IMR-90 (cell line): ENCODE results near the gene UBAC1. TPM values are rescaled to one million over a fixed set of nuclear protein-coding genes. Genes with fewer than 3 reads are reported as not detected.

Source experiments
- ATAC-seq: fragments of 200-7000 bp; cut with Tn5 transposase; 2 replicates; pipeline ENCODE4 v1.9.1; 2020; ENCODE audit warnings: low read depth, mild to moderate bottlenecking, moderate library complexity
- BruUV-seq: library from RNA; stranded (reverse); fragments of 400-500 nt; replicated peaks from 2 replicates; lab custom pipeline; 2021; lab: Mats Ljungman, UMichigan
- CTCF ChIA-PET: fragments of 300-600 bp; formaldehyde crosslinking; extraction: SDS; loops from one replicate; lab custom pipeline; 2021; ENCODE audit warnings: antibody characterized with exemption; lab: Yijun Ruan, JAX
- POLR2A ChIA-PET: fragments of 300-600 bp; sonication (Branson Sonifier 250); formaldehyde crosslinking; loops from one replicate; lab custom pipeline; 2022; ENCODE audit warnings: antibody characterized with exemption; ENCODE audit not compliant: unreplicated experiment; lab: Charles Lee
- DNase-seq: peaks from one replicate; pipeline ENCODE4 v3.0.0; 2013
- H2AFZ ChIP-seq: replicated peaks from 2 replicates; pipeline ENCODE3; 2013; ENCODE audit warnings: low read length, mild to moderate bottlenecking; ENCODE audit not compliant: poor library complexity
- H2AK5ac ChIP-seq: 2 replicates; pipeline ENCODE4 v1.6.1; 2013; ENCODE audit warnings: low read depth, low read length, inconsistent platforms
- H2AK9ac ChIP-seq: replicated peaks from 2 replicates; pipeline ENCODE3; 2013; ENCODE audit warnings: mild to moderate bottlenecking, low read depth, low read length, moderate library complexity; ENCODE audit not compliant: poor library complexity
- H2BK120ac ChIP-seq: 2 replicates; pipeline ENCODE4 v1.6.1; 2013; ENCODE audit warnings: low read depth, low read length, inconsistent platforms
- H2BK15ac ChIP-seq: 3 replicates; pipeline ENCODE4 v1.6.1; 2013; ENCODE audit warnings: low read depth, low read length, inconsistent platforms
- H2BK20ac ChIP-seq: 2 replicates; pipeline ENCODE4 v1.6.1; 2013; ENCODE audit warnings: low read depth, mild to moderate bottlenecking, inconsistent platforms, low read length, moderate library complexity
- H2BK5ac ChIP-seq: 2 replicates; pipeline ENCODE4 v1.6.1; 2013; ENCODE audit warnings: mild to moderate bottlenecking, low read depth, low read length, inconsistent platforms; ENCODE audit not compliant: poor library complexity, severe bottlenecking
- H3K14ac ChIP-seq: replicated peaks from 2 replicates; pipeline ENCODE4 v1.6.1; 2013; ENCODE audit warnings: low read depth, low read length, inconsistent platforms
- H3K18ac ChIP-seq: 2 replicates; pipeline ENCODE4 v1.6.1; 2013; ENCODE audit warnings: low read depth, low read length, control low read depth
- H3K23ac ChIP-seq: 2 replicates; pipeline ENCODE4 v1.6.1; 2013; ENCODE audit warnings: low read depth, low read length, inconsistent platforms
- H3K27ac ChIP-seq: 2 replicates; pipeline ENCODE4 v1.5.1; 2013; ENCODE audit warnings: mild to moderate bottlenecking, control low read depth, low read length; ENCODE audit not compliant: insufficient read depth
- H3K27me3 ChIP-seq: 2 replicates; pipeline ENCODE4 v1.6.1; 2013; ENCODE audit warnings: low read length; ENCODE audit not compliant: control insufficient read depth, insufficient read depth
- H3K36me3 ChIP-seq: 2 replicates; pipeline ENCODE4 v1.6.1; 2013; ENCODE audit warnings: low read length, mixed read lengths; ENCODE audit not compliant: control insufficient read depth, insufficient read depth
- H3K4ac ChIP-seq: 2 replicates; pipeline ENCODE4 v1.6.1; 2013; ENCODE audit warnings: low read depth, low read length, inconsistent platforms
- H3K4me1 ChIP-seq: 2 replicates; pipeline ENCODE4 v1.6.1; 2013; ENCODE audit warnings: low read length, mixed read lengths; ENCODE audit not compliant: control insufficient read depth, insufficient read depth
- H3K4me2 ChIP-seq: 2 replicates; pipeline ENCODE4 v1.6.1; 2013; ENCODE audit warnings: low read depth, mild to moderate bottlenecking, control low read depth, low read length, moderate library complexity
- H3K4me3 ChIP-seq: 2 replicates; pipeline ENCODE4 v1.5.1; 2013; ENCODE audit warnings: low read depth, mild to moderate bottlenecking, control low read depth, low read length, moderate library complexity; ENCODE audit not compliant: insufficient read depth
- H3K56ac ChIP-seq: 2 replicates; pipeline ENCODE4 v1.6.1; 2013; ENCODE audit warnings: low read length, inconsistent platforms; ENCODE audit not compliant: insufficient read depth; ENCODE audit errors: extremely low read depth
- H3K79me1 ChIP-seq, 2 experiments: 2 replicates each; pipeline ENCODE4 v1.6.1; 2013; ENCODE audit warnings: low read length in 2 of 2, inconsistent platforms in 1 of 2, low read depth in 1 of 2
- H3K9ac ChIP-seq: 2 replicates; pipeline ENCODE4 v1.6.1; 2013; ENCODE audit warnings: low read depth, low read length, control low read depth
- H3K9me1 ChIP-seq: 2 replicates; pipeline ENCODE4 v1.6.1; 2013; ENCODE audit warnings: low read length, inconsistent platforms; ENCODE audit not compliant: insufficient read depth
- H3K9me3 ChIP-seq: 2 replicates; pipeline ENCODE4 v1.6.1; 2013; ENCODE audit warnings: low read length; ENCODE audit not compliant: control insufficient read depth, insufficient read depth
- H4K20me1 ChIP-seq: 2 replicates; pipeline ENCODE4 v1.6.1; 2013; ENCODE audit warnings: low read length, inconsistent platforms; ENCODE audit not compliant: insufficient read depth
- H4K5ac ChIP-seq: 2 replicates; pipeline ENCODE4 v1.6.1; 2013; ENCODE audit warnings: mild to moderate bottlenecking, low read depth, low read length, control low read depth
- H4K8ac ChIP-seq, 2 experiments: 2 replicates each; pipeline ENCODE4 v1.6.1; 2013; ENCODE audit warnings: low read depth in 2 of 2, low read length in 2 of 2, control low read depth in 1 of 2, inconsistent platforms in 1 of 2
- H4K91ac ChIP-seq: 2 replicates; pipeline ENCODE4 v1.6.1; 2013; ENCODE audit warnings: low read depth, low read length, inconsistent platforms; ENCODE audit not compliant: insufficient read depth
- CHD1 ChIP-seq: IDR thresholded peaks from 2 replicates; pipeline ENCODE4 v1.6.1; 2012; ENCODE audit warnings: low read depth, low read length, improper control_type of control experiment
- ELK1 ChIP-seq: fragments of 150-350 bp; IDR thresholded peaks from 2 replicates; pipeline ENCODE4 v1.6.1; 2016; ENCODE audit warnings: low read depth, mild to moderate bottlenecking, low read length, moderate library complexity, borderline replicate concordance
- MXI1 ChIP-seq: IDR thresholded peaks from 2 replicates; pipeline ENCODE4 v1.6.1; 2012; ENCODE audit warnings: low read depth, mild to moderate bottlenecking, low read length, moderate library complexity, borderline replicate concordance
- NFE2L2 ChIP-seq: fragments of 150-350 bp; IDR thresholded peaks from 2 replicates; pipeline ENCODE4 v1.6.1; 2016; ENCODE audit warnings: low read depth, mild to moderate bottlenecking, low read length
- SMC3 ChIP-seq: fragments of 150-350 bp; IDR thresholded peaks from 2 replicates; pipeline ENCODE4 v1.6.1; 2016; ENCODE audit warnings: low read depth, mild to moderate bottlenecking, antibody characterized with exemption, low read length, moderate library complexity
- WGBS, 2 experiments: methylation state at CpG; one replicate each; pipeline versions ENCODE4 v1.1.5 to v1.1.7; 2013; ENCODE audit warnings: missing lambda C conversion rate in 2 of 2; ENCODE audit not compliant: insufficient read length in 1 of 2; ENCODE audit errors: extremely low coverage in 2 of 2; 5-methylcytosine and 5-hydroxymethylcytosine counted together
- dilution Hi-C: fragments of 300-500 bp; cut with HindIII; formaldehyde crosslinking; loops from one replicate; pipeline ENCODE4 v1.14.3; 2018; ENCODE audit warnings: low sequenced_read_pairs; ENCODE audit not compliant: unreplicated experiment
- in situ Hi-C: fragments of 300-500 bp; cut with MboI; formaldehyde crosslinking; loops from 3 replicates; pipeline ENCODE4 v1.14.3; 2019; ENCODE audit warnings: low sequenced_read_pairs, inconsistent platforms, mixed read lengths
- intact Hi-C: fragments of 100-400 bp; cut with micrococcal nuclease; formaldehyde crosslinking; loops from 2 replicates; pipeline ENCODE4 v1.10.0; 2022
- polyA plus RNA-seq, 3 experiments: library from polyadenylated mRNA; depleted of rRNA; stranded (reverse); fragments of >200 nt; gene quantifications; 2 replicates each; pipeline ENCODE4 v1.2.3, GENCODE V29; 2012; ENCODE audit warnings: low replicate concordance in 1 of 3
- total RNA-seq: library from RNA; depleted of rRNA; stranded (reverse); fragments of >200 nt; gene quantifications from 2 replicates; pipeline ENCODE4 v1.2.3, GENCODE V29; 2012
- TF ChIP-seq, protein P1 (sequence below): fragments of 150-350 bp; IDR thresholded peaks from 2 replicates; pipeline ENCODE4 v1.6.1; 2017; ENCODE audit warnings: mild to moderate bottlenecking, antibody characterized with exemption, low read length, low read depth

Gene UBAC1
- total and polyA plus RNA-seq, 2 of the 4 experiments (the other 2 are of a cell fraction): 25.3 to 33.9 TPM

- H3K56ac ChIP-seq: no peak overlapping the region
- H3K36me3 ChIP-seq: no peaks in the 10 kb centered on the region
- TF ChIP-seq, protein P1, sequence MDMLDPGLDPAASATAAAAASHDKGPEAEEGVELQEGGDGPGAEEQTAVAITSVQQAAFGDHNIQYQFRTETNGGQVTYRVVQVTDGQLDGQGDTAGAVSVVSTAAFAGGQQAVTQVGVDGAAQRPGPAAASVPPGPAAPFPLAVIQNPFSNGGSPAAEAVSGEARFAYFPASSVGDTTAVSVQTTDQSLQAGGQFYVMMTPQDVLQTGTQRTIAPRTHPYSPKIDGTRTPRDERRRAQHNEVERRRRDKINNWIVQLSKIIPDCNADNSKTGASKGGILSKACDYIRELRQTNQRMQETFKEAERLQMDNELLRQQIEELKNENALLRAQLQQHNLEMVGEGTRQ: no peak
- TF ChIP-seq NFE2L2 (no peak), MXI1 (no peak), SMC3 (no peak), CHD1 (no peak), ELK1 (no peak)
- CTCF ChIA-PET: no interaction called here
- no peak overlapping the region for H3K4me2 ChIP-seq
- no peaks in the 10 kb centered on the region for H3K9me3 ChIP-seq
- no peak overlapping the region for H4K8ac ChIP-seq
- H3K27ac ChIP-seq: no peak overlapping the region
- no peak overlapping the region for H2AK9ac ChIP-seq
- no peak overlapping the region for H2BK20ac ChIP-seq
- H3K9me1 ChIP-seq: no peaks in the 10 kb centered on the region
- H3K4me3 ChIP-seq: no peak overlapping the region
- POLR2A ChIA-PET: no interaction called here
- no peak overlapping the region for H3K18ac ChIP-seq
- in situ Hi-C loops (no loop called here), dilution Hi-C loops (no loop called here), intact Hi-C loops (no loop called here)
- no peak overlapping the region for H4K5ac ChIP-seq
- H2BK15ac ChIP-seq: no peak overlapping the region
- H2BK120ac ChIP-seq: no peak overlapping the region
- peaks cover 8% of the 10 kb centered on the region; the same call in 1 of the 2 replicates for H3K4me1 ChIP-seq
- BruUV-seq: no TSS peak
- H2AFZ ChIP-seq: no peak overlapping the region
- peaks cover 3% of the 10 kb centered on the region; the same call in 1 of the 2 replicates for H4K20me1 ChIP-seq
- DNase-seq (no peak), ATAC-seq (no peak)
- H3K14ac ChIP-seq: no peak overlapping the region
- no peak overlapping the region for H2BK5ac ChIP-seq
- 88% methylated on average over 6 of the region's 10 CpGs; no CpG with 5 or more reads in 1 of the 2 experiments for WGBS, 2 experiments
- no peak overlapping the region for H3K4ac ChIP-seq
- H2AK5ac ChIP-seq: no peak overlapping the region
- no peak overlapping the region for H3K9ac ChIP-seq
- H3K27me3 ChIP-seq: peaks cover 21% of the 10 kb centered on the region
- H3K79me1 ChIP-seq: no peaks in the 10 kb centered on the region
- no peak overlapping the region for H3K23ac ChIP-seq
- H4K91ac ChIP-seq: no peak overlapping the region
These were observed 14.7 kb upstream of the UBAC1 start for GRCh38 chr9:135975834-135976233.
